SH-SY5Y (cell line): ENCODE data around the gene TBL2.

Source experiments
- GATA2 ChIP-seq: IDR thresholded peaks from 2 replicates; pipeline ENCODE4 v1.6.1; 2011; ENCODE audit warnings: mild to moderate bottlenecking, low read depth, low read length
- GATA3 ChIP-seq: IDR thresholded peaks from 2 replicates; pipeline ENCODE4 v1.6.1; 2011; ENCODE audit warnings: low read depth, mild to moderate bottlenecking, low read length, moderate library complexity

GRCh38 chr7:73597978-73598782 lies 19.8 kb upstream of the TBL2 start:
- TF ChIP-seq GATA2 (no peak), GATA3 (no peak)
